Right renal pelvis (tissue), 4 donors: ENCODE data around the gene RASSF8. TPM values are rescaled to one million over a fixed set of nuclear protein-coding genes. Genes with fewer than 3 reads are reported as not detected.
A peak's percentile ranks its signal among the peaks of the same experiment; 100 is the strongest.

Experiments
- DNase-seq, 4 donors: peaks; one replicate each; pipeline ENCODE4 v3.0.0-alpha.2; 2013; ENCODE audit warnings: low read depth in 4 of 4, low spot score in 3 of 4, missing footprints in 1 of 4
- polyA plus RNA-seq, 4 donors: library from polyadenylated mRNA; unstranded; fragments of 120-200 nt; gene quantifications; one replicate each; pipeline ENCODE4 v1.2.1, GENCODE V29; 2013; ENCODE audit not compliant: insufficient read length in 4 of 4

The RASSF8 gene
- polyA plus RNA-seq, 4 donors: 59.5 to 85.8 (median 69.3) TPM

DNA sequence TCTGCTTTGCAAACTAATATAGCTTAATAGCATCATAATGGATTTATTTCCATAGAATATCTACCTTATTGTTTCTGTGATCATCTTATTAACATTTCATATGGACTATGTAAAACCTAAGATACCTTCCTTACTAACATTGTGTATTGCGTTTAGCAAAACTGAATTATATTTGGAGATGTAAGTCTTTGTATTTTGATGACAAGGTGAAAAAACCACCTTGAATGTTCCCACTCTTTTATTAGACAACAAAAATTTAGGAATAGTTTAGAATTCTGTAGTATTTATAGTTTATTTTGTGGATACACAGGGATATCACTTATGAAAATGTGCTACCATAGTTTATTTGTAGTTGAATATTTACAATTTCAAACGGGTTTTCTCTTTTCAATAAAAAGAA is 32.0 kb downstream of the RASSF8 start:
- no peak for DNase-seq

DNA sequence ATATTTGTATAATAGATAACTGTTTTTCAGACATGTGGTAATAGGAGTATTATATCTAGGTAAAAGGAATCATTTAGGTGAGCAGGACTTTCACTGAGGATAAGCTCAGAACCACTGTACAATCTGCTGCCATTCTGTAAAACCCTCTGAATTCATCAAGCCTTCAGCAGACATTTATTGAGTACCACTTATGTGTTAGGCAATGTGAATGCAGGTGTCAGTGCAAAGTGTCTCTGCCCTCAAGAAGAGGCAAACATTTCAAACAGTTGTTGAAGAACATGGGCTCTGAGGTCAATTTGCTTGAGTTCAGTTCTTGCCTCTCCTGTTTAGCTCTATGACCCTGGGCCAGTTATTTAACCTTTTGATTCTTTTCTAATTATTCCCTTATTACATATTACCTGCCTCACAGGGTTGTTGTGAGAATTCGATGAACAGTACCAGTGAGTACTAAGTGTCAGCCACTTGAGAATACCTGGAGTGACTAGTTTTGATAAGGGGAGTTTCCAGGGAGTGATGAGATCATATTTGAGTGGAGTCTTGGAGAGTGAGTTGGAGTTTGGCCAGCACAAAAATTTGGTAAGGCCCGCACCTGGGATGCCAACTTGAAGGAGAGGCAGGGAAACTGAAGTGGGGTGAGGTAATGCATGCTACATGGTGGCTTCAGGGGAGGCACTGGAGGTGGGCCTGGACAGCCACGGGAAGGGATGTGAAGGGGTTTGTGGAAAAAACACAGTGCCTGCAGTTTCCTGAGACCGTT is 33.7 kb downstream of the RASSF8 start:
- no peak for DNase-seq

DNA sequence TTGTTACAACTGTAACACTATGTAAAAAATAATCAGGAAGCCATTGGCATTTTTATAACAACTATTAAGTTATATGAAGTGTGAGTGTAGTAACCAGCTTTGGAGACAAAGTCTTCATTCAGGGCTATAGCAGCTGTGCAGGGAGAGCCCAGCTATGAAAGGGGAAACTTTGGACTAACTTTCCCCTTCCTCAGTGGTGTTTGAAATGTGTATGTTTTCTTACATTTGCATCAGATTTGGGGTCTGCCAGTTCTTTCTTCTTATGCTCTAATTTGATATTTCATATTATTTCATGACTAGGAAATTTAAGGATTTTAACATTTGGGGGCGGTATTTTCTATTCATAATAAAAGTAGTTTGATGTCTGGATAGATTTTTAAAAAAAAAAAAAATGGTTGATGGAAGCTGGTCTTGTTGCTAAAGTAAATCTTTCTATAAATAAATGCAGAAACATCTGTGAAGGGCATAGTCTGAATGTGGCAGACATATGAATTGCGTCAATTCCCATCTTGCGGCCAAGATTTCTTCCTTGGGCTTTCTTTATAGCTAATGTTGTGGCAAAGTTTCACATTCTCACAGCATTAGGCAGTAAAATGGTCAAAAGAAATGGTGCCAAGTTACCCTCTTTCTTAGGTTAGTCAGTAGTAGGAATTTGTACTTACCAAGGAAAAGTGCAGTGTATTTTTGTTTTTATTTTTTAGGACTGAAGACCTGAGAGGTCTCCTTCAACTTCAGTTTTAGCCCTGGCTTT is 35.6 kb downstream of the RASSF8 start:
- DNase-seq: no peak

DNA sequence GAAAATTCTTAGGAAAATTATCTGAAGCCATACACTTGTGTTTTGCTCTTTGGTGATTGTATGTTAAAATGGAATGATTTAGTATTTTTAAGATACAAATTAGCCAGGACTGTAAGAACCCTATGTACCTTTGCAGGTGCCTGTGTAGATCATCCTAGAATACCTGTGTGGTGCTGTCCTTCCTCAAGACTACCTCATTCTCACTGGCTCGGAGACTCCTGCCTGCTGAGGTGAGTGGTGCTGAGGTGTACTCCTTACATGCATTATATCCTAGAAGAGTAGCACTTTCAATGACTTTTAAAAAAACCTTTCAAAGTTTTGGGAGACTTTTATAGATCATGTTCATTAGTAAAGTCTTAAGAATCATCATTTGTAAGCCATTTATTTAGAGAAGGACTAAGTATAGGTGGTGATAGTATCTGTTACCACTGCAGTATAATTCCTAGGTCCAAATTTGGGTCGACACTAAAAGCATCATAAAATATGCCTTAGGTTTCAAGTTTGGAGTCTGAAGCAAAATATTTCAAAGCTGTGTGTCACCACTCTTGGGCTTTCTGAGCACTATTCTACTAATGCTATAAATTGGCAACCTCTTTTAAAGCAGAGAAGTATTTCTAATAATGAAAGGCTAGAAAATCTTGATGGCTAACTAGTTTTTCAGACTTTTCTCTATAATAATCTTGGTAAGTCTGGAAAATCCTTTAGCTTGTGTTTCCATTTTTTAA is 36.6 kb downstream of the RASSF8 start:
- no peak for DNase-seq

DNA sequence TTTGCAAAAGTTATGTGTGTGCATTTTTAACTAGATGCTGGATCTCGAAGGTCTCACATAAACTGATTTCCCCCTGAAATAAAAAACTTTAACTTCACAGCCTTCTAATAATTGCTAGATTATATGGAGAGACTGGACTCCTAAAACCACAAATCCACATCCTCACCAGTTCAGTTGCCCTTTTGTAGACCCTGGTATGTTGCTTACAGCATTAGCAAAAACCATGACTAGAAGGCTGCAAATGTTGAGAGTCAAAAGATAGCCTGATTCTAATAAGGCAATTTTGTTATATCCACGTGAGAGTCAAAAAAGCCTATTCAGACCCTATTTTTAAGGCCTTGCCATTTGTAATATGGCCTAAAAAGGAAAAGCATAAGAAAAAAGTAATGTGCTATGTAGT is 37.4 kb downstream of the RASSF8 start:
- DNase-seq: no peak

DNA sequence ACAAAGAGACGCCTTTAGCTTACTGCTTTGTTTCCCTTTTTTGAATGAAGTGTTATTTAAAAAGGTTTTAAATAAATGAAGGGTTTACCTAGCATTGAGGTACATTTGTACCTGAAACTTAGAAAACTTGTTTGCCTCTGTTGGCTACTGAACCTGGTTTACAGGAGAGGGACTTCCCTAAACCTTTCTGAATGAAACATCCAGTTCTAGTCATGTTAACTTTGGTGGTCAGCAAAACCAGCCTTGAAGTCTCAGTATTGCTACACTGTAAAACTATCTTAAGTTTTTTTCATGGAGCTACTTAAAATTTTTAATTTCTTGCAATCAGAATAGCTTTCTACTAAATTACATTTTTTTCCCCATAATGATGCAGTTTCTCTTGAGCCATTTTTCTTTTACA is 38.2 kb downstream of the RASSF8 start:
- no peak for DNase-seq

DNA sequence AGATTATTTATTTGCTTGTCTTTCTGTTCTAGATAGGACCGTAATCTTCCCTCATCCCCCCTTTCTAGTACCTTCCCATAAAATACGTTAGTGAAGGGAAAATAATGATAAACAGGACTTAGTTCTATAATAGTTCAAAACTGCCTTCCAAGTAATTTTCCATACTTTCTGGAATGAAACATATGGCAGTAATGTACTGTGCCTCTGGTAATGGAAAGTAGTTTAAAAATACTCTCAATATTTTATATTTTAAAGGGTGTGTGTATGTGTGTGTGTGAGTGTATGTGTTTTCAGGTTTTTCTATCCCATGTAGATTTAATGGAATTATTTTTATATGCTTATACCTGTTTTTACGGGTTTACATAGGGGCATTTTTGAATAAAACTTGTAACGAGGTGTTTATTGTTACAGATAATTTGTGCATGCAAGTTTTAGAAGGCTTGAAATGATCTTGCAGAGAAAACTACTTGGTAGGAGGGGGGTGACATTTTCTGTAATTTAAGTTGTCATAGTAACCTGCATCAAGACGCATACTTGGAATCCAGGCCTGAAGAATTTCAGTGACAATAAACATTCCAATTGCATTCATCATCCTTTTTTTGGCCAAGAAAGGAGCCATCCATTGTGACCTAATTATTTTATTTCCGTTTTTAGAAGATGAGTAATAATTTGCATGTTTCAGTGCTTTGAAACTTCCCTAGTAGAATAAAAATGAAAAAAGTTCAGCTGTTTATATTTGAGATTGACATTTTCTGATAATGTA is 38.9 kb downstream of the RASSF8 start:
- no peak for DNase-seq

DNA sequence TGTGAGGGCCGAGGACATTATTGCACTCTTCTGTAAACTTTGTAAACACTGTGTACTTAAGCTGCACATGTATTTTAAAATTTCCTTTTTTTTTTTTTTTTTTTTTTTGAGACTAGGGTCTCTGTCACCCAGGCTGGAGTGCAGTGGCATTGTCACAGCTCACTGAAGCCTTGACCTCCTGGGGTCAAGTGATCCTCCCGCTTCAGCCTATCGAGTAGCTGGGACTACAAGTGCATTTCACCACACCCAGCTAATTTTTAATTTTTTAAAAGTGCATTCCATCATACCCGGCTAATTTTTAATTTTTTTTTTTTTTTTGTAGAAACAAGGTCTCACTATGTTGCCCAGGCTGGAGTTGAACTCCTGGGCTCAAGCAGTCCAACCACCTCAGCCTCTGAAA is 42.4 kb downstream of the RASSF8 start:
- DNase-seq: no peak

DNA sequence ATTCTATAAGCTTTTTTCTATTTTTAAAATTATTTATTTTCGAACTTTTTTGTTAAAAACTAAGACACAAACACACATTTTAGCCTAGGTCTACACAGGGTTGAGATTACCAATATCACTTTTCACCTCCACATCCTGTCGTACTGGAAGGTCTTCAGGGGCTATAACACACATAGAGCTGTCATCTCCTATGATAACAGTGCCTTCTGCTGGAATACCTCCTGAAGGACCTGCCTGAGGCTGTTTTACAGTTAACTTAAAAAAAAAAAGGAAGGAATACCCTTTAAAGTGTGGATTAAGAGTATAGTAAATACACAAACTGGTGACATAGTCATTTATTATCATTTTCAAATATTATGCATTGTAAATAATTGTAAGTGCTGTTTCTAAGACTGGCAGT is 43.0 kb downstream of the RASSF8 start:
- DNase-seq: no peak

DNA sequence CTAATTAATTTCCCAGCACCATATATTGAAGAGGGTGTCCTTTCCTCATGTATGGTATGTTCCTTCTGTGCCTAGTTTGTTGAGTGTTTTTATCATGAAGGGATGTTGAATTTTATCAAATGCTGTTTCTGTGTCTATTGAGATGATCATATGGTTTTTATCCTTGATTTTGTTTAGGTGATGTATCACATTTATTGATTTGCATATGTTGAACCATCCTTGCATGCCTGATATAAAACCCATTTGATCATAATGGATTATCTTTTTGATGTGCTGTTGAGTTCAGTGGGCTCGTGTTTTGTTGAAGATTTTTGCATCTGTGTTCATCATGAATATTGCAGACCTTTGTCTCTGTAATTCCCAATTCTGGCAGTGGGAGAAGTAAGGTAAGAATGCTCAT is 44.6 kb downstream of the RASSF8 start:
- DNase-seq: no peak

DNA sequence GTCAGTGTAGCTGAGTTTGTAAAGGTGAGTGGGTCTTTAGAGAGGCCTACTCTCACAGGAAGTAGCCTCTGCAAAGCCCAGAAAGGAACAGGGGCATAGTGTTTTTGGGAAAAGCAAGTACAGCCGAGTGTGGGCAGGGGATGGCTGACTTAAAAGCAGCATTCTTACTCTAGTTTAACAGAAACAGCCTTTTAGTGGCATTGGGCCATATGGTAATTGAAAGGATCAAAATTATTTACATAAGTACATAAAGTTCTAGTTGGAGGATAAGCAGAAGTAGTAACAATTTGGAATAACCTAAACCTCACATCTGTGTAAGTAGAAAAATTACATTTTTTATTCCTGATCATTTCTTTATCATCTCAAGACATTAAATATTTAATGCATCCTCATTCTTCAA is 49.1 kb downstream of the RASSF8 start:
- DNase-seq: no peak

DNA sequence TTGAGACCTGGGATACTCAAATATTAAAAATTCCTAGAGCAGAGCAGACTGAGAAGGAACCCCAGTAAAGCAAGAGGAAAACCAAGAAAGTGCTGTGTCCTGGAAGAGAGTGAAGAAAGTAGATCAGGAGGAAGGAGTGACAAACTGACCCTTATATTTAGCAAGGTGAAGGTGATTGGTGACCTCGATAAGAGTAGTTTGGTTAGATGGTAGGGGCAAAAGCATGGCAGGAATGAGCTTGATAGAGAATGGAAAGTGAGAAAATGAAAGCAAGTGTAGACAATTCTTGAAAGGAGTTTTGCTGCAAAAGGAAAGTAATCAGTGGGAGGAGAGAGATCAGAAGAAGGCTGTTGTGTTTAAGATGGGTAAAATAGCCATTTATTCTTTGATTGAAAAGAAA is 51.1 kb downstream of the RASSF8 start:
- DNase-seq: no peak

DNA sequence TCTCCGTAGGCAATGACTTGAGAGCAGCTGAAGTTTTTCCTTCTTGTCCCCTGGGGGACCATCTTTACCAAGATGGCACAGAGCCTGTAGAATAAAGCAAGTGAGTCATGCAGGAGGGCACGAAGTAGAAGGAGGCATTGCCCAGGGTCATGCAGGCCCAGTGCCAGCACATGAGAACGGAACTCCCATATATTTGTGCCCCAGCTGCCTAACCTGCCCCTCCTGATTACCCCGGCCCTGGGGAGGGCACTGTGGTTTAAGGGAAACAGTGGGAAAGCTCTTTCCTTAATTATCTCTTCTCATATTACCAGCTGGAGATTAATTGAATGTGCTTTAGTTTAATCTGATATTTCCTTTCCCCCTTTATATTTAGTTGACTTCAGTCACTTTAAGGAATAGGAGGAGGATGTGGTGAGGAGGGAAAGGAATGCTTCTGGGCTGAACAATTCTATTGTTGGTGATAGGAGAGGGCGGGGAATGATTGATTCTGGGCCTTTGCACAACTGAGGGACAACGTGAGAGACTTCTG is 51.9 kb downstream of the RASSF8 start:
- DNase-seq: no peak

DNA sequence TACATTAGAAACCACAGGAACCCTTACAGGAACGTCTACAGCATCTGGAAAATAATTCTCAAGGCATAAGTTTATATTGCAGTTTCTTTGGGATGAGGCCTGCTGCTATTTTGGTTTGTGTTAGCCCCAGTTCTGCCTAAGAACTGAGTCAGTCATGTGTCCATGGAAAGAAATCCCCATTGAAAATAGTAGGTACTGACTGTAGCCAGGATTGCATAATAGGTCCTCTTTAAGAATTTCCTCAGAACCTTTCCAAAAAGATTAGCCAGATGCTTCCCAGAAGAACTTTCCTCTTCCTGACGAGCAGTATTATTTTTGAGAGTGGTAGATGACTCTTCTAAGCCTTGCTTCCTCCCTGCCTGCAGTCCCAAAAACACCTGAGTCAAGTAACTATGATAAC is 52.6 kb downstream of the RASSF8 start:
- DNase-seq: no peak

DNA sequence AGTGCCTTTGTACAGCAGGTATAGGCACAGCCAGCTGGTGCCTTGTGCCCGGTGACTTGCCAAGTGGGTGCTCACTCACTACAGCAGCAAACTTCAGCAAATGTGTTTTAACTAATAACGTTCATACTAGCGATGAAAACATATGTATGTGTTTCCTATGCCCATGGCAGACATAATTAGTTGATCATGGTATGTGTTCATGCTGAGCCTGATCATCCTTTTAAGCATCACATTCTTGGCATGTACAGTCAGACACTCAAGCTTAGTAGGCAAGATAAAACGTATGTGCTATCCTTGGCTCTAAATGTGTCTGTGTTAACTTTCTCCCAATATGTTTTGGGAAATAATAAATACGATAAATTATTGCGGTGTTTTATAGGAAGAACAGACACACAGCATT is 55.6 kb downstream of the RASSF8 start:
- DNase-seq: no peak

DNA sequence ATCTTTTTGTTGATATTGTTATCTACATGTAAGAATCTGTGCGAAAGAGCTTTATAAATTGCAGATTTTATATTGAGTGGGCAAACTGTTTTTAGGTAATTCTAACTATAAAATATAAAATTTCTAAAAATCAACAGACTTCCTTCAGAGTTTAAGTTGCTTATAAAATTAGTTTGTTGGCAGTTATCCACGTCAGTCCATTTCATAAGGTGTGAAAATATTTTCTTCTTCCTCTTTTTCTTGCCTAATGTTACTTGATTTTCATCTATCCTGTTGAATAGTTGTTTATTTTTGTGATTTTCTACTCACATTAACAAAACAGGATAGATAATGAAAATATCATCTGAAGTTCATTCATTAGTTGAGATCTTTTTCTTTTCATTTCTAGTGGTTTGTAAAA is 58.0 kb downstream of the RASSF8 start:
- DNase-seq: no peak

DNA sequence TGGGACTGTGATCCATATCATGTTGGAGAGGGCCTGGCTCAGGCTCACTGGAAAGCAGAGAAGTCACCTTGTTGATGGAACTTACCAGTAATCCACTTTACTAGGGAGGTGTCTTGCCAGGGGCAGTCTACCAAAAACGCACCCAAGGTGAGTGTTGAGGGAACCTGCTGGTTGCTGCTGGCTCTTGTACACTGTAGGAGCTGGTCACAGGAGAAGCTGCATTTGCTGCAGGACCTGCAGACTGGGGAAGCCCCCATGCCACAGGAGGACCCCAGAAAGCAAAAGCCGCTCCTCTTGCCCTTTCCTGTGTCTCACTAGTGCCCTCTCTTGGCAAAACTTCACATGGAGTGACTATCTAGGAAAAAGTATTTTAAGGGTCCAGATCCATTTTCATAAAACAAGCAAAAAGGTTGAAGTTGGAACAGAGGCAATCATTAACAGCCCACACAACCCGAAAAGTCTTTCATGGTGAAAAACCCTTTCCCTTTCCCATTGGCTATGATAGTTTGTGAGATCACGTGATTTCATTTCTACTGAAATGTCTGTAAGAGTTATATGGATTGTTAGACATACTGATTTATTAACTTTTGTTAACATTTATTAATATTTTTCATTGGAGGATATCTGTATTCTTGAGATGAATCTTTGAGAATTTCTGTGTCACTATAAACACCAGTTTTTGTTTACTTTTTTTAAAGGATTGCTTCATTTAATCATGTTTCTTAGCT is 59.2 kb downstream of the RASSF8 start:
- peak in 1 of 4 donors; percentile 18 for DNase-seq

DNA sequence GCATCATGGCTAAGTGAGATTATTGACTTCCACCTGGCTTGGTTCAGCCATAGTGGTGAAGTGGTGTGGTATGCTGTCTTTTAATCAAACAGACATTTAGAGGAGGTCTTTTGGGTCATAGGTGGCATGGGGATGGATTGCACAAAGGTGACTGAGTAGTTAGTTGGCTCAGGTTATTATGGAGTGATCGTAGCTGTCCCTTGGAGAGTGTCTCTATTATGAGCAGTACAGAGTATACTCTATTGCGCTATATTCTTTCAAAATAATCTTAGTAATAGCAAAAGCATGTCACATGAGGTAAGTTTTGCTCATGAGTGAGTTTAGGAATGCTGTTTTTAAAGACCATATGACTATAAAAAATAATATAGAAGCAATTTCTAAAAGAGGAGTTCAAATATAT is 60.4 kb downstream of the RASSF8 start:
- no peak for DNase-seq

DNA sequence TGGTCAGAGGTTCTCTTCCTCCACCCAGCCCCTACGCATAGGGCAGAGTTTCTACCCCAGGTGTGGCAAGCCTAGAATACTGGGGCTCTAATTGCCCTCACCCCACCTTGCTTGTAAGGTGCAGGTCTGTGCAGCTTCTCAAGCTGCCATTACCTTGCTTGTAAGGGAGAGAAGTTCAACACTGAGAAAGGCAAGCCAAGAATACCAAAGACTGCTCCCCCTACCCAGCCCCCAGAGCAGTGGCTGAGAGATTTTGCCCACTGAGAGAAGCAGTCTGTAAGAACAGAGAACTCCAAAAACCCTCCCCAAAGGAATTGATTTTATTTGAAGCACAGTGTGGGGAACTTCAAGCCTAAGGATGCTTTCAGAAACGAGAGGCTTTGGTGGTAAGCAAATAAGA is 63.1 kb downstream of the RASSF8 start:
- DNase-seq: no peak

DNA sequence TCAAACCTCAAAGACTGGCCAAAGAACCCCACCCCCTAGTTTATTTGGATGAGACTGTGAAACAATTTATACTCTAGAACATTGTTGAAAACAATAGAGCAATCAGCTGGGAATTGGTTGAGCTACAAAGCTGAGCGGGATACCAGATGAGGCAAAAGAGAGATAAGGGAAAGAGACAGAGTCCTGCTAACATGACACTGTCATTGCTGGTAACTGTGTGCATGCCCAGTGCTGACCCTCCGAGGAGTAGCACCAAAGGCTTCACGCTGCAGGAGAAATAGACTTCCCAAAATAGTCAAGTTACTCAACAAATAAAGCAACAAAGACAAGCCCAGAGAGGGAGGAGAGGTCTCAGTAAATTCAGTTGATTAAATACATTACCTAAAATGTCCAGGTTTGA is 63.6 kb downstream of the RASSF8 start:
- no peak for DNase-seq
